NB4 (cell line): ENCODE measurements around the gene PRKCE.

ENCODE experiments used
- POLR2A ChIP-seq: IDR thresholded peaks from 2 replicates; pipeline ENCODE4 v1.6.1; 2011; ENCODE audit warnings: mild to moderate bottlenecking; ENCODE audit not compliant: insufficient read length; ENCODE audit errors: extremely low read depth
- TF ChIP-seq, protein P1 (sequence below): IDR thresholded peaks from 2 replicates; pipeline ENCODE4 v1.6.1; 2011; ENCODE audit warnings: low read depth, low read length
- TF ChIP-seq, protein P2 (sequence below): IDR thresholded peaks from one replicate; pipeline ENCODE4 v1.5.1; 2012; ENCODE audit warnings: low read depth, low read length

DNA sequence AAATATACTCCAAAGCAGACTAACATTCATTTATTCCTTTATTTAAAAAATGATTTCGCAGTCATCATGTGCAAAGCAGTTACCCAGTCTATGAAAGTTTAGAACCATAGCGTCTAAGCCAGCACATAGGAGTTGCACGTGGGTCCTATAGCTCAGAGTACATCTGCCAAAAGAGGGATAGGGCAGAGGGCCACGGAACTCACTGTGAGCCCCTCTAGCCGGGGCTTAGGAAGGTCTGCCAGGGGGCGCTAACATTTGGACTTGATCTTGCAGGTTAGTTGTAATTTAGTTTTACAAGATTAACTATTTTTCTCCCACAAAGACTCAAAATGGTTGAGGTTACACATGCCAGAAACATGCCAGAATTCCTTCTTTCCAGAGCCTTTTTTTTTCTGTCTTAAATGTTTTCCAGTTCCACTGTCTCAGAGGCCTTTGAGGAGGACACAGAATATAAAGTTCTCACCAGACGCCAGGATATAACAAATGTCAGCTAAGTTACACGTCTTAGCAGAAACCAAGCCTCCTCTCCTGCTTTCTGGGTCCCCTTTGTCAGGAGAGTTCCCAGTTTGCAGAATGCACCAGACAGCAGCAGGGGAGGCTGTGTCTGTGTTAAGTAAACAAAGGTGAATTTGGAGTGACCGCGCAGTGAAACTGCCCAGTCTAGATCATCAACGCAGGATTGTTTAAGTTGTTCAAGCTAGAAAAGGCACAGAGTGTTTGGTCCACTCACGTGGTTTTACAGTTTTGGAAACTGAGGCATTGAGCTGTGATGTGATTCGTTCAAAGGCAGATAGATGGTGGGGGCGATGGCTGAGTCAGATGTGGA lies 292.0 kb downstream of the PRKCE start:
- TF ChIP-seq, protein P1, sequence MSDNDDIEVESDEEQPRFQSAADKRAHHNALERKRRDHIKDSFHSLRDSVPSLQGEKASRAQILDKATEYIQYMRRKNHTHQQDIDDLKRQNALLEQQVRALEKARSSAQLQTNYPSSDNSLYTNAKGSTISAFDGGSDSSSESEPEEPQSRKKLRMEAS: no peak
- TF ChIP-seq, protein P2, sequence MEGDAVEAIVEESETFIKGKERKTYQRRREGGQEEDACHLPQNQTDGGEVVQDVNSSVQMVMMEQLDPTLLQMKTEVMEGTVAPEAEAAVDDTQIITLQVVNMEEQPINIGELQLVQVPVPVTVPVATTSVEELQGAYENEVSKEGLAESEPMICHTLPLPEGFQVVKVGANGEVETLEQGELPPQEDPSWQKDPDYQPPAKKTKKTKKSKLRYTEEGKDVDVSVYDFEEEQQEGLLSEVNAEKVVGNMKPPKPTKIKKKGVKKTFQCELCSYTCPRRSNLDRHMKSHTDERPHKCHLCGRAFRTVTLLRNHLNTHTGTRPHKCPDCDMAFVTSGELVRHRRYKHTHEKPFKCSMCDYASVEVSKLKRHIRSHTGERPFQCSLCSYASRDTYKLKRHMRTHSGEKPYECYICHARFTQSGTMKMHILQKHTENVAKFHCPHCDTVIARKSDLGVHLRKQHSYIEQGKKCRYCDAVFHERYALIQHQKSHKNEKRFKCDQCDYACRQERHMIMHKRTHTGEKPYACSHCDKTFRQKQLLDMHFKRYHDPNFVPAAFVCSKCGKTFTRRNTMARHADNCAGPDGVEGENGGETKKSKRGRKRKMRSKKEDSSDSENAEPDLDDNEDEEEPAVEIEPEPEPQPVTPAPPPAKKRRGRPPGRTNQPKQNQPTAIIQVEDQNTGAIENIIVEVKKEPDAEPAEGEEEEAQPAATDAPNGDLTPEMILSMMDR: peak; percentile 6
- TF ChIP-seq POLR2A: no peak
